Neural cell (in vitro differentiated cells): ENCODE measurements around the gene PTPRN2. TPM values are rescaled to one million over a fixed set of nuclear protein-coding genes. Genes with fewer than 3 reads are reported as not detected.

Experiments
- H2AFZ ChIP-seq: fragments of 200-600, 300-800 bp; sonication (generic), shearing (Covaris generic); 2 replicates; pipeline ENCODE4 v1.6.0; 2014; ENCODE audit warnings: low read depth, mild to moderate bottlenecking, antibody characterized with exemption, low read length, moderate library complexity
- H3F3A ChIP-seq: fragments of 200-600 bp; shearing (Covaris generic); 2 replicates; pipeline ENCODE4 v1.6.1; 2016; ENCODE audit warnings: mild to moderate bottlenecking, moderate library complexity, mixed read lengths, antibody characterized with exemption, low read length; ENCODE audit not compliant: insufficient read depth, poor library complexity, severe bottlenecking
- H3K27ac ChIP-seq: fragments of 200-600, 300-800 bp; sonication (generic), shearing (Covaris generic); 2 replicates; pipeline ENCODE4 v1.5.1; 2014; ENCODE audit warnings: mild to moderate bottlenecking, low read length, moderate library complexity
- H3K27me3 ChIP-seq: fragments of 300-800, 200-600 bp; sonication (generic), shearing (Covaris generic); 2 replicates; pipeline ENCODE4 v1.6.0; 2014; ENCODE audit warnings: mild to moderate bottlenecking, low read depth, low read length, moderate library complexity; ENCODE audit not compliant: insufficient read depth
- H3K36me3 ChIP-seq: fragments of 300-800, 200-600 bp; sonication (generic), shearing (Covaris generic); 2 replicates; pipeline ENCODE4 v1.5.1; 2014; ENCODE audit warnings: mild to moderate bottlenecking, antibody characterized with exemption, low read length, moderate library complexity; ENCODE audit not compliant: insufficient read depth
- H3K4me2 ChIP-seq: fragments of 300-800, 200-600 bp; sonication (generic), shearing (Covaris generic); 2 replicates; pipeline ENCODE4 v1.6.0; 2014; ENCODE audit warnings: mild to moderate bottlenecking, low read length
- H3K4me3 ChIP-seq: fragments of 300-800, 200-600 bp; sonication (generic), shearing (Covaris generic); 2 replicates; pipeline ENCODE4 v1.5.1; 2014; ENCODE audit warnings: mild to moderate bottlenecking, low read length, moderate library complexity
- H3K79me2 ChIP-seq: fragments of 200-600 bp; shearing (Covaris generic); replicated peaks from 2 replicates; pipeline ENCODE4 v1.6.0; 2014; ENCODE audit warnings: mild to moderate bottlenecking, low read length, moderate library complexity; ENCODE audit not compliant: insufficient read depth
- H3K9ac ChIP-seq: fragments of 300-800, 200-600 bp; sonication (generic), shearing (Covaris generic); 2 replicates; pipeline ENCODE4 v1.6.1; 2016; ENCODE audit warnings: mild to moderate bottlenecking, low read length, mixed read lengths
- H3K9me2 ChIP-seq: fragments of 200-600 bp; shearing (Covaris generic); 2 replicates; pipeline ENCODE4 v1.6.1; 2016; ENCODE audit warnings: mild to moderate bottlenecking, low read length, mixed read lengths; ENCODE audit not compliant: insufficient read depth
- H3K9me3 ChIP-seq: fragments of 200-600, 300-800 bp; sonication (generic), shearing (Covaris generic); 2 replicates; pipeline ENCODE4 v1.6.1; 2016; ENCODE audit warnings: mild to moderate bottlenecking, mixed run types, low read length, moderate library complexity, mixed read lengths
- H4K20me1 ChIP-seq: fragments of 200-600 bp; shearing (Covaris generic); 2 replicates; pipeline ENCODE4 v1.6.1; 2016; ENCODE audit warnings: mild to moderate bottlenecking, mixed run types; ENCODE audit not compliant: insufficient read depth
- EP300 ChIP-seq: fragments of 450-650 bp; conservative IDR thresholded peaks from 2 replicates; pipeline ENCODE4 v1.6.1; 2014; ENCODE audit warnings: antibody characterized with exemption, mild to moderate bottlenecking, moderate library complexity; ENCODE audit not compliant: poor library complexity, severe bottlenecking
- EZH2 ChIP-seq: fragments of 200-600, 300-800 bp; shearing (Covaris generic), sonication (generic); IDR thresholded peaks from 2 replicates; pipeline ENCODE4 v1.6.1; 2014; ENCODE audit warnings: antibody characterized with exemption, low read length, borderline replicate concordance, mild to moderate bottlenecking; ENCODE audit not compliant: insufficient read depth, poor library complexity, severe bottlenecking
- MXI1 ChIP-seq: fragments of 450-650 bp; conservative IDR thresholded peaks from 2 replicates; pipeline ENCODE4 v1.6.1; 2014; ENCODE audit warnings: antibody characterized with exemption, mild to moderate bottlenecking; ENCODE audit not compliant: poor library complexity, severe bottlenecking
- POLR2AphosphoS5 ChIP-seq: IDR thresholded peaks from 2 replicates; pipeline ENCODE4 v1.6.1; 2012
- RAD21 ChIP-seq: fragments of 450-650 bp; conservative IDR thresholded peaks from 2 replicates; pipeline ENCODE4 v1.6.1; 2014; ENCODE audit warnings: antibody characterized with exemption, mild to moderate bottlenecking, moderate library complexity
- SMC3 ChIP-seq: fragments of 450-650 bp; conservative IDR thresholded peaks from 2 replicates; pipeline ENCODE4 v1.6.1; 2014; ENCODE audit warnings: antibody characterized with exemption, mild to moderate bottlenecking, moderate library complexity; ENCODE audit not compliant: poor library complexity
- TAF1 ChIP-seq: IDR thresholded peaks from 2 replicates; pipeline ENCODE4 v1.6.1; 2012; ENCODE audit warnings: low read depth
- polyA plus RNA-seq: library from polyadenylated mRNA; depleted of rRNA; stranded (reverse); fragments of >200 nt; gene quantifications from 2 replicates; pipeline ENCODE4 v1.2.3, GENCODE V29; 2014
- TF ChIP-seq, protein P1 (sequence below): fragments of 450-650 bp; IDR thresholded peaks from 2 replicates; pipeline ENCODE4 v1.5.1; 2014; ENCODE audit warnings: antibody characterized with exemption, mild to moderate bottlenecking, moderate library complexity; ENCODE audit not compliant: poor library complexity, severe bottlenecking
- TF ChIP-seq, protein P2 (sequence below): IDR thresholded peaks from 2 replicates; pipeline ENCODE4 v1.6.1; 2012; ENCODE audit warnings: borderline replicate concordance

Gene PTPRN2
- polyA plus RNA-seq, 1 donor from 2014 or later, result 31.0 TPM

DNA sequence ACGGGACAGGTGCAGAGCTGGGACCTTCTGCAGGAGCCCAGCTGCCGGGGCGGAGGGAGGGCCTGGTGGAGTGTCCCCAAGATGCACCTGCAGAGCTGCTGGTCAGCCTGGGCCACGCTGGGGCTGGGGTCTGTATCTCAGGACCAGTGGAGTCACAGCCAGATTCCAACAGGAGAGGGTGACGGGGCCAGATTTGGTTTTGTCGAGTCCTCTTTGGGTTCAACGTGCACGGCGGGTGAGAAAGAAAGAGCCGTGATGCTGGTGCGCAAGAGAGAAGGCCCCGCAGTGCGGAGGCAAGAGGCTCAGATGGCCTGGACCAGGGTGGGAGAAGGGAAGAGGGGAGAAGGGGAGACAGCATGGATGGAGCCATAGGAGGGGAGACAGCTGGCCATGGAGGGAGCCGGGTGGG, 462.9 kb downstream of the PTPRN2 start:
- H3K9ac ChIP-seq, result no peak overlapping the region
- no peak overlapping the region for H2AFZ ChIP-seq
- H3K4me3 ChIP-seq, result no peak overlapping the region
- H3K4me2 ChIP-seq, result no peak overlapping the region
- H3K9me3 ChIP-seq, result peaks cover 14% of the 10 kb centered on the region
- H4K20me1 ChIP-seq, result no peaks in the 10 kb centered on the region
- TF ChIP-seq, protein P1, sequence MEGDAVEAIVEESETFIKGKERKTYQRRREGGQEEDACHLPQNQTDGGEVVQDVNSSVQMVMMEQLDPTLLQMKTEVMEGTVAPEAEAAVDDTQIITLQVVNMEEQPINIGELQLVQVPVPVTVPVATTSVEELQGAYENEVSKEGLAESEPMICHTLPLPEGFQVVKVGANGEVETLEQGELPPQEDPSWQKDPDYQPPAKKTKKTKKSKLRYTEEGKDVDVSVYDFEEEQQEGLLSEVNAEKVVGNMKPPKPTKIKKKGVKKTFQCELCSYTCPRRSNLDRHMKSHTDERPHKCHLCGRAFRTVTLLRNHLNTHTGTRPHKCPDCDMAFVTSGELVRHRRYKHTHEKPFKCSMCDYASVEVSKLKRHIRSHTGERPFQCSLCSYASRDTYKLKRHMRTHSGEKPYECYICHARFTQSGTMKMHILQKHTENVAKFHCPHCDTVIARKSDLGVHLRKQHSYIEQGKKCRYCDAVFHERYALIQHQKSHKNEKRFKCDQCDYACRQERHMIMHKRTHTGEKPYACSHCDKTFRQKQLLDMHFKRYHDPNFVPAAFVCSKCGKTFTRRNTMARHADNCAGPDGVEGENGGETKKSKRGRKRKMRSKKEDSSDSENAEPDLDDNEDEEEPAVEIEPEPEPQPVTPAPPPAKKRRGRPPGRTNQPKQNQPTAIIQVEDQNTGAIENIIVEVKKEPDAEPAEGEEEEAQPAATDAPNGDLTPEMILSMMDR, result no peak
- TF ChIP-seq POLR2AphosphoS5 (no peak), EZH2 (no peak), TAF1 (no peak)
- TF ChIP-seq, protein P2, sequence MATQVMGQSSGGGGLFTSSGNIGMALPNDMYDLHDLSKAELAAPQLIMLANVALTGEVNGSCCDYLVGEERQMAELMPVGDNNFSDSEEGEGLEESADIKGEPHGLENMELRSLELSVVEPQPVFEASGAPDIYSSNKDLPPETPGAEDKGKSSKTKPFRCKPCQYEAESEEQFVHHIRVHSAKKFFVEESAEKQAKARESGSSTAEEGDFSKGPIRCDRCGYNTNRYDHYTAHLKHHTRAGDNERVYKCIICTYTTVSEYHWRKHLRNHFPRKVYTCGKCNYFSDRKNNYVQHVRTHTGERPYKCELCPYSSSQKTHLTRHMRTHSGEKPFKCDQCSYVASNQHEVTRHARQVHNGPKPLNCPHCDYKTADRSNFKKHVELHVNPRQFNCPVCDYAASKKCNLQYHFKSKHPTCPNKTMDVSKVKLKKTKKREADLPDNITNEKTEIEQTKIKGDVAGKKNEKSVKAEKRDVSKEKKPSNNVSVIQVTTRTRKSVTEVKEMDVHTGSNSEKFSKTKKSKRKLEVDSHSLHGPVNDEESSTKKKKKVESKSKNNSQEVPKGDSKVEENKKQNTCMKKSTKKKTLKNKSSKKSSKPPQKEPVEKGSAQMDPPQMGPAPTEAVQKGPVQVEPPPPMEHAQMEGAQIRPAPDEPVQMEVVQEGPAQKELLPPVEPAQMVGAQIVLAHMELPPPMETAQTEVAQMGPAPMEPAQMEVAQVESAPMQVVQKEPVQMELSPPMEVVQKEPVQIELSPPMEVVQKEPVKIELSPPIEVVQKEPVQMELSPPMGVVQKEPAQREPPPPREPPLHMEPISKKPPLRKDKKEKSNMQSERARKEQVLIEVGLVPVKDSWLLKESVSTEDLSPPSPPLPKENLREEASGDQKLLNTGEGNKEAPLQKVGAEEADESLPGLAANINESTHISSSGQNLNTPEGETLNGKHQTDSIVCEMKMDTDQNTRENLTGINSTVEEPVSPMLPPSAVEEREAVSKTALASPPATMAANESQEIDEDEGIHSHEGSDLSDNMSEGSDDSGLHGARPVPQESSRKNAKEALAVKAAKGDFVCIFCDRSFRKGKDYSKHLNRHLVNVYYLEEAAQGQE, result no peak
- no peaks in the 10 kb centered on the region for H3K79me2 ChIP-seq
- H3K9me2 ChIP-seq, result no peaks in the 10 kb centered on the region
- no peaks in the 10 kb centered on the region for H3F3A ChIP-seq
- H3K36me3 ChIP-seq, result no peaks in the 10 kb centered on the region
- H3K27me3 ChIP-seq, result no peaks in the 10 kb centered on the region
- no peak overlapping the region for H3K27ac ChIP-seq

GRCh38 chr7:158123753-158124152, 463.9 kb downstream of the PTPRN2 start:
- Histone ChIP-seq H2AFZ (no peak overlapping the region), H3K9me2 (no peaks in the 10 kb centered on the region), H3K9me3 (peaks cover 14% of the 10 kb centered on the region), H3K27ac (no peak overlapping the region), H4K20me1 (no peaks in the 10 kb centered on the region), H3K27me3 (no peaks in the 10 kb centered on the region), H3K4me2 (no peak overlapping the region), H3F3A (no peaks in the 10 kb centered on the region), H3K4me3 (no peak overlapping the region), H3K9ac (no peak overlapping the region), H3K79me2 (no peaks in the 10 kb centered on the region), H3K36me3 (no peaks in the 10 kb centered on the region)
- TF ChIP-seq RAD21 (no peak), MXI1 (no peak), EP300 (no peak), SMC3 (no peak), TAF1 (no peak), POLR2AphosphoS5 (no peak), EZH2 (no peak)
- TF ChIP-seq, protein P1, result no peak
- TF ChIP-seq, protein P2, result no peak
